GM23248 (cell line): ENCODE measurements around the gene ZBED3. TPM values are rescaled to one million over a fixed set of nuclear protein-coding genes. Genes with fewer than 3 reads are reported as not detected.
A peak's percentile ranks its signal among the peaks of the same experiment; 100 is the strongest.

Experiments used
- DNase-seq: peaks from one replicate; pipeline ENCODE4 v3.0.0-alpha.2; 2015
- H2AFZ ChIP-seq: fragments of 200-600 bp; sonication (generic); 2 replicates; pipeline ENCODE4 v1.6.1; 2016; ENCODE audit warnings: antibody characterized with exemption
- H3F3A ChIP-seq: fragments of 200-600 bp; sonication (generic); 2 replicates; pipeline ENCODE4 v1.6.1; 2016; ENCODE audit warnings: mild to moderate bottlenecking, antibody characterized with exemption, mixed run types; ENCODE audit not compliant: insufficient read depth
- H3K27ac ChIP-seq: fragments of 200-600 bp; sonication (generic); 2 replicates; pipeline ENCODE4 v1.5.1; 2016; ENCODE audit warnings: mild to moderate bottlenecking
- H3K27me3 ChIP-seq: fragments of 200-600 bp; sonication (generic); replicated peaks from 2 replicates; pipeline ENCODE4 v1.6.1; 2016; ENCODE audit warnings: mild to moderate bottlenecking; ENCODE audit not compliant: insufficient read depth
- H3K36me3 ChIP-seq: fragments of 200-600 bp; sonication (generic); 2 replicates; pipeline ENCODE4 v1.6.1; 2016; ENCODE audit warnings: low read depth, mild to moderate bottlenecking
- H3K4me1 ChIP-seq: fragments of 200-600 bp; sonication (generic); 2 replicates; pipeline ENCODE4 v1.6.1; 2016; ENCODE audit warnings: mild to moderate bottlenecking; ENCODE audit not compliant: insufficient read depth
- H3K4me2 ChIP-seq: fragments of 200-600 bp; sonication (generic); one replicate; pipeline ENCODE4 v1.6.1; 2016; ENCODE audit warnings: mild to moderate bottlenecking; ENCODE audit not compliant: unreplicated experiment
- H3K4me3 ChIP-seq: fragments of 200-600 bp; sonication (generic); 2 replicates; pipeline ENCODE4 v1.5.1; 2016; ENCODE audit warnings: mild to moderate bottlenecking
- H3K79me2 ChIP-seq: fragments of 200-600 bp; sonication (generic); 2 replicates; pipeline ENCODE4 v1.6.1; 2016; ENCODE audit warnings: mild to moderate bottlenecking; ENCODE audit not compliant: insufficient read depth
- H3K9ac ChIP-seq: fragments of 200-600 bp; sonication (generic); 2 replicates; pipeline ENCODE4 v1.6.1; 2016; ENCODE audit warnings: mild to moderate bottlenecking
- H3K9me2 ChIP-seq: fragments of 200-600 bp; sonication (generic); 2 replicates; pipeline ENCODE4 v1.6.1; 2016; ENCODE audit warnings: mixed run types, mild to moderate bottlenecking, moderate library complexity; ENCODE audit not compliant: insufficient read depth
- H3K9me3 ChIP-seq: fragments of 200-600 bp; sonication (generic); one replicate; pipeline ENCODE4 v1.6.1; 2017; ENCODE audit warnings: low read depth
- H4K20me1 ChIP-seq: fragments of 200-600 bp; sonication (generic); 2 replicates; pipeline ENCODE4 v1.6.0; 2016; ENCODE audit not compliant: insufficient read depth
- EZH2 ChIP-seq: fragments of 200-600 bp; sonication (generic); IDR thresholded peaks from 2 replicates; pipeline ENCODE4 v1.6.1; 2018; ENCODE audit warnings: antibody characterized with exemption, mild to moderate bottlenecking; ENCODE audit not compliant: insufficient read depth, poor library complexity, severe bottlenecking
- EZH2phosphoT487 ChIP-seq: fragments of 200-600 bp; sonication (generic); IDR thresholded peaks from 2 replicates; pipeline ENCODE4 v1.6.1; 2018; ENCODE audit warnings: antibody characterized with exemption, moderate library complexity, mild to moderate bottlenecking, low read depth; ENCODE audit not compliant: insufficient read depth
- WGBS, 2 experiments: methylation state at CpG; one replicate each; pipeline ENCODE4 v1.1.6; 2015 to 2017; ENCODE audit warnings: low lambda C conversion rate in 2 of 2, low coverage in 1 of 2; ENCODE audit errors: missing lambda C conversion rate in 2 of 2; 5-methylcytosine and 5-hydroxymethylcytosine counted together
- in situ Hi-C: fragments of 300-500 bp; cut with MboI; formaldehyde crosslinking; loops from 2 replicates; pipeline ENCODE4 v1.15.0; 2020
- polyA plus RNA-seq: library from polyadenylated mRNA; unstranded; fragments of >200 nt; fragmentation: Nextera tagmentation; extraction: Ambion mirVana; gene quantifications from 2 replicates; pipeline ENCODE4 v1.2.1, GENCODE V29; 2016
- total RNA-seq: library from RNA; depleted of rRNA; stranded (reverse); fragments of >200 nt; shearing (Covaris generic); gene quantifications from 2 replicates; pipeline ENCODE4 v1.2.3, GENCODE V29; 2014

The ZBED3 gene
- total and polyA plus RNA-seq, 2 experiments from 2014 or later: 0.54 to 0.75 TPM

GRCh38 chr5:77087484-77088261 is 588 bp upstream of the ZBED3 start:
- no peak overlapping the region; the same call in 1 of the 2 replicates for H3K27ac ChIP-seq
- peak overlapping the region; percentile 83 for H3K4me3 ChIP-seq
- peaks cover 4% of the 10 kb centered on the region; the same call in 1 of the 2 replicates for H3K4me1 ChIP-seq
- TF ChIP-seq EZH2: no peak
- TF ChIP-seq EZH2phosphoT487: no peak
- peak overlapping the region; percentile 95 for H2AFZ ChIP-seq
- H3K9me3 ChIP-seq: no peaks in the 10 kb centered on the region
- H3K4me2 ChIP-seq: peak overlapping the region; percentile 78
- peak overlapping the region; percentile 84 for H3K9ac ChIP-seq
- H3K9me2 ChIP-seq: no peaks in the 10 kb centered on the region
- H3F3A ChIP-seq: peaks cover 13% of the 10 kb centered on the region; the same call in 1 of the 2 replicates
- in situ Hi-C loops: no loop called here
- H4K20me1 ChIP-seq: no peaks in the 10 kb centered on the region
- no peaks in the 10 kb centered on the region for H3K27me3 ChIP-seq
- no peaks in the 10 kb centered on the region for H3K36me3 ChIP-seq
- H3K79me2 ChIP-seq: no peaks in the 10 kb centered on the region
- whole genome bisulfite sequencing, 2 experiments: 38 to 41% methylated on average over 16 of the region's 16 CpGs
- no peak for DNase-seq

GRCh38 chr5:77086368-77086688 is 757 bp downstream of the ZBED3 start:
- WGBS, 2 experiments: 20 to 27% methylated on average over 6 of the region's 6 CpGs
- Histone ChIP-seq H3K36me3 (no peaks in the 10 kb centered on the region), H2AFZ (peak overlapping the region; percentile 95), H3K9me3 (no peaks in the 10 kb centered on the region), H3K4me2 (peak overlapping the region; percentile 78), H3K27ac (peak overlapping the region; percentile 62), H3K4me3 (peak overlapping the region; percentile 83), H3K9me2 (no peaks in the 10 kb centered on the region), H4K20me1 (no peaks in the 10 kb centered on the region), H3K27me3 (no peaks in the 10 kb centered on the region), H3K79me2 (no peaks in the 10 kb centered on the region), H3K9ac (peak overlapping the region; percentile 84), H3K4me1 (peaks cover 4% of the 10 kb centered on the region; the same call in 1 of the 2 replicates), H3F3A (peaks cover 13% of the 10 kb centered on the region; the same call in 1 of the 2 replicates)
- no peak for TF ChIP-seq EZH2phosphoT487
- TF ChIP-seq EZH2: no peak
- in situ Hi-C loops: no loop called here
- no peak for DNase-seq

DNA sequence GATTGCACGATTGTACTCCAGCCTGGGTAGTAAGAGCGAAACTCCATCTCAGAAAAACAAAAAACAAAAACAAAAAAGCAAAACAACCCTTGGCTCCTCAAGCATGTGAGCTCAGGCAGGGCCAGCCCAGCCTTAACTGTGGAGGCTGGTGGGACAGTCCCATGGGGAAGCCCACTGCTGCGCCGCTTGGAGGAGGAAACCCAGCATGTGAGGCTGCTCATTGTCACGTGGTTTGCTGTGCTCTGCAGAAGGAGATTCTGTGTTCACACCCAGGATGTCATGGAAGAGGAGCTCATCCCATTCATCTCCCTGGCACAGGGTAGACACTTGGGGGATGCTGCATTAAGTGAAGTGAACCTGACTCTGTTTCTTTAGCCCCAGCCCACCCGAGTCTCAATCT is 4.0 kb downstream of the ZBED3 start:
- no peak overlapping the region for H3K27ac ChIP-seq
- H3K9ac ChIP-seq: no peak overlapping the region
- 80 to 83% methylated on average over 6 of the region's 6 CpGs for WGBS, 2 experiments
- no peaks in the 10 kb centered on the region for H3K9me3 ChIP-seq
- no peak overlapping the region for H3K4me3 ChIP-seq
- peaks cover 13% of the 10 kb centered on the region; the same call in 1 of the 2 replicates for H3F3A ChIP-seq
- no peaks in the 10 kb centered on the region for H4K20me1 ChIP-seq
- H3K79me2 ChIP-seq: no peaks in the 10 kb centered on the region
- TF ChIP-seq EZH2phosphoT487 (no peak), EZH2 (no peak)
- in situ Hi-C loops: no loop called here
- H2AFZ ChIP-seq: no peak overlapping the region
- no peaks in the 10 kb centered on the region for H3K36me3 ChIP-seq
- no peaks in the 10 kb centered on the region for H3K9me2 ChIP-seq
- no peaks in the 10 kb centered on the region for H3K27me3 ChIP-seq
- H3K4me2 ChIP-seq: no peak overlapping the region
- peaks cover 4% of the 10 kb centered on the region; the same call in 1 of the 2 replicates for H3K4me1 ChIP-seq
- no peak for DNase-seq

- H3K9me3 ChIP-seq: no peaks in the 10 kb centered on the region
- H2AFZ ChIP-seq: no peak overlapping the region
- DNase-seq: no peak
- no peaks in the 10 kb centered on the region for H3K9me2 ChIP-seq
- TF ChIP-seq EZH2phosphoT487: no peak
- no peak for TF ChIP-seq EZH2
- in situ Hi-C loops: no loop called here
- no peaks in the 10 kb centered on the region for H3K36me3 ChIP-seq
- no peaks in the 10 kb centered on the region for H3K79me2 ChIP-seq
- no peaks in the 10 kb centered on the region for H3K4me1 ChIP-seq
- H4K20me1 ChIP-seq: no peaks in the 10 kb centered on the region
- H3K4me2 ChIP-seq: no peak overlapping the region
- H3K27me3 ChIP-seq: no peaks in the 10 kb centered on the region
- no peak overlapping the region for H3K4me3 ChIP-seq
- 88 to 97% methylated on average over 1 of the region's 1 CpG for WGBS, 2 experiments
- H3K9ac ChIP-seq: no peak overlapping the region
- H3K27ac ChIP-seq: no peak overlapping the region
- H3F3A ChIP-seq: peaks cover 13% of the 10 kb centered on the region; the same call in 1 of the 2 replicates
Measured at GRCh38 chr5:77082280-77082679, 4.8 kb downstream of the ZBED3 start.
